Stimulated activated naive CD8-positive, alpha-beta T cell treated with anti-CD3 and anti-CD28 coated beads, Interleukin-15, amount 100 ng/mL, for 72 hours (primary cell): ENCODE measurements around the gene SAT1.

Experiments used
- ATAC-seq: fragments of 150-1000 bp; cut with Tn5 transposase; 2 replicates; pipeline ENCODE4 v1.10.0; 2021; ENCODE audit warnings: mild to moderate bottlenecking, moderate library complexity
- DNase-seq, 2 donors: peaks; one replicate each; pipeline ENCODE4 v3.0.0; 2021 to 2022
- H3K27ac Mint-ChIP-seq, 2 donors: one replicate each; pipeline ENCODE4 v1.8.0; 2022; ENCODE audit warnings: mild to moderate bottlenecking in 2 of 2, mixed read lengths in 2 of 2, moderate library complexity in 2 of 2
- H3K27me3 Mint-ChIP-seq: one replicate; pipeline ENCODE4 v1.8.0; 2022; ENCODE audit warnings: mixed read lengths
- H3K4me1 Mint-ChIP-seq: one replicate; pipeline ENCODE4 v1.8.0; 2022; ENCODE audit warnings: mild to moderate bottlenecking, mixed read lengths
- H3K4me3 Mint-ChIP-seq, 2 donors: one replicate each; pipeline ENCODE4 v1.8.0; 2022; ENCODE audit warnings: mild to moderate bottlenecking in 2 of 2, mixed read lengths in 2 of 2, moderate library complexity in 1 of 2
- H3K9me3 Mint-ChIP-seq, 2 donors: one replicate each; pipeline ENCODE4 v1.8.0; 2022; ENCODE audit warnings: mixed read lengths in 2 of 2

The SAT1 gene

DNA sequence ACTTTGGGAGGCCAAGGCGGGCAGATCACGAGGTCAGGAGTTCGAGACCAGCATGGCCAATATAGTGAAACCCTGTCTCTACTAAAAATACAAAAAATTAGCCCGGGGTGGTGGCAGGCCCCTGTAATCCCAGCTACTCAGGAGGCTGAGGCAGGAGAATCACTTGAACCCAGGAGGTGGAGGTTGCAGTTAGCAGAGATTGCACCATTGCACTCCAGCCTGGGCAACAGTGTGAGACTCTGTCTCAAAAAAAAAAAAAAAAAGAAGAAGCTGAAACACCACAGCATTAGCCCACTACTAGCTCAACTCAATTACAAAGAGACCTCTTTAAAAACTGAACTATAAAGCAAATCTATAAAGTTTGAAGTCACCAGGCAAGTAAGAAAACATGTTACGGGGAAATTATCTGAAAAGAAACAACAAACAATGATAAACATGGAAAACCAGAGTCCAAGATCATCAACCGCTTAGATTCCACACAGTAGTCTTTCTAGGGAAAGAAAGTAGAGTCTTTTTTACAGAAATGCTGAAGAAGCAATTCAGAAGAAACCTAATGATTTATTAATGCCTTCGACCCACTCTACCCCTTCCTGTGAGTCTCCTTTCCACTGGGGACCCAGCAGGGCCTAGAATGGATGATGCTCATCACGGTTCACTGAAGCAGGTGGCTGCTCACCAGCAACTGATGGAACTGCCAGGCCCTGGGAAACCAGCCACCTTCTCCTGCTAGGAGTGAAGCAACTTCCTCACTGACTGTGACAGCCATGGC is 6.6 kb downstream of the SAT1 start:
- no peak overlapping the region for H3K27ac Mint-ChIP-seq
- ATAC-seq = no peak
- H3K4me3 Mint-ChIP-seq = no peak overlapping the region
- peaks cover 18% of the 10 kb centered on the region for H3K4me1 Mint-ChIP-seq
- H3K9me3 Mint-ChIP-seq = no peaks in the 10 kb centered on the region
- no peaks in the 10 kb centered on the region for H3K27me3 Mint-ChIP-seq
- DNase-seq = no peak

GRCh38 chrX:23790155-23790497 is 7.2 kb downstream of the SAT1 start:
- no peak for ATAC-seq
- H3K27ac Mint-ChIP-seq = no peak overlapping the region

GRCh38 chrX:23792861-23793553 is 10.0 kb downstream of the SAT1 start:
- ATAC-seq (no peak), DNase-seq (no peak)
- H3K27ac Mint-ChIP-seq = no peak overlapping the region
- no peaks in the 10 kb centered on the region for H3K9me3 Mint-ChIP-seq
- H3K4me3 Mint-ChIP-seq = no peak overlapping the region
- peaks cover 7% of the 10 kb centered on the region for H3K4me1 Mint-ChIP-seq
- no peaks in the 10 kb centered on the region for H3K27me3 Mint-ChIP-seq

More at GRCh38 chrX:23790155-23790497, 7.2 kb downstream of the SAT1 start:
- Mint-ChIP-seq H3K27me3 (no peaks in the 10 kb centered on the region), H3K4me1 (peaks cover 13% of the 10 kb centered on the region), H3K4me3 (no peak overlapping the region), H3K9me3 (no peaks in the 10 kb centered on the region)
- no peak for DNase-seq

DNA sequence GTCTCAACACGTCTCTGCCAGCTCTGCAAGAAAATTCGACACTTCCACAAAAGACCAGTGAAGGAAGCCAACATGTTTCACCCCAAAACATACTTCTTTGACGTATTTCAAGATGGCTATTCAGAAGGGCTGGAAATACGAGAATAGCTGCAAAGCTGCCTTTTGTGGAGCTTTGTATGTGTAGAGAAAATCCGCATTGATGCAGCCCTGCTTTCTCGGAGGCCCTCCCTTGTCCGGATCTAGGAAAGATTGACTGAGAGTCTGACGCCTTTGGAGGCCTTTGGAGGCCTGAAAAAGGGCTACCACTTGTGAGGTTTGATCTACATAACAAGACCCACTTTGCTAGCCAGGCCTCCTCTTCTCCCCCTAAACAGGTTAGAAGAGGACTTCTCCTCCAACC is 12.2 kb downstream of the SAT1 start:
- no peak for ATAC-seq
- Mint-ChIP-seq H3K27ac (no peak overlapping the region), H3K4me3 (no peak overlapping the region), H3K4me1 (peaks cover 6% of the 10 kb centered on the region), H3K27me3 (no peaks in the 10 kb centered on the region), H3K9me3 (no peaks in the 10 kb centered on the region)
- DNase-seq = no peak

DNA sequence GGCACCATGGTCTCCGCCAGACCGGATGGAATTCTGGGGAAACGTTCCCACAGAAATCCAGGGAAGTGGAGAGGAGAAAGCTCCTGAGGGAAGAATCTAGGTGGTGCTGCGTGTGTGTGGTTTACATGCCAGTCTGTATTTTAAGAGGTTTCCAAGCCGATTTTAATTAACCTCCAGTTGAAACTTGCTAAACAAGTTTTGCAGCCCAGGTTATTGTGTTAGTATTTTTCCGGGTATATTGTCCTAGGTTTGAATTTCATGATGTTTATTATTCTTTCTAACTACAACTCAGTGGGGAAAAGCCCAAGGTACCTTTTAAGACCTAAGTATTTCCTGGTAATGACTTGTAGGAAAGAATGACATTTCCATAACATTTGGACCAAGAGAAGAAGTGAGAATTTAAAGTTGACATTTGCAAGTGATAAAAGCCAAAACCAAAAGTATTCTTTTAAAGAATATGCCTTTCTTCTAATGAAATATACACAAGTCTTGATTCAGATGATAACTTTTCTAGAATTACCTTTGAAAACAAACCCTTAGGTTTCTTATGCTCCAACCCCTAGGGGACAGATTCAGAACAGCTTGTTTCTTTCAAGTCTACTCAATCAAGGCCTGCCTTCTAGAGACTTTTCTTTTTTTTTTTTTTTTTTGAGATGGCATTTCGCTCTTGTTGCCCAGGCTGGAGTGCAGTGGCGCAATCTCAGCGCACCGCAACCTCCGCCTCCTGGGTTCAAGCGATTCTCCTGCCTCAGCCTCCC is 14.6 kb downstream of the SAT1 start:
- H3K4me3 Mint-ChIP-seq = no peak overlapping the region

GRCh38 chrX:23799469-23800065 is 16.6 kb downstream of the SAT1 start:
- Mint-ChIP-seq H3K4me3 (no peak overlapping the region), H3K4me1 (peaks cover 12% of the 10 kb centered on the region), H3K27me3 (no peaks in the 10 kb centered on the region), H3K9me3 (no peaks in the 10 kb centered on the region), H3K27ac (peak overlapping the region in 1 of 2 donors; percentile 72)
- no peak for ATAC-seq
- no peak for DNase-seq

More for the DNA sequence above, 14.6 kb downstream of the SAT1 start:
- ATAC-seq (no peak), DNase-seq (no peak)
- Mint-ChIP-seq H3K27ac (peak overlapping the region in 1 of 2 donors; percentile 85), H3K9me3 (no peaks in the 10 kb centered on the region), H3K27me3 (no peaks in the 10 kb centered on the region), H3K4me1 (peaks cover 6% of the 10 kb centered on the region)

DNA sequence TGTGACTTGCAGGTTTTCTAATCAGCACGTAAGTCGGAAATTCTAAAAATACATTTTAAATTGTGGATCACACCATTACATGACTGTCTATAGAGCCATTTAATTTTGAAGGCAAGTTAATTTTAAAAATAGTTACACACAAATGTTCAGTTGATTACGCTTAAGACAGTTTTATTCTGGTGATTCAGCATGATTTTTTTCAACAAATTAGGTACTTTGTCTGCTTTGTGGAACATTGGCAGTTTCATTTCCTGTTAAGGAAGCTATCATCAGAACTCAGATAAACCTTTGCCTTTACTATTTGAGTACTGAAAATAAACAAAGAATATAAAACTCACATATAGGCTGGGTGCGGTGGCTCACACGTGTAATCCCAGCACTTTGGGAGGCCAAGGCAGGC is 19.5 kb downstream of the SAT1 start:
- no peak for ATAC-seq
- Mint-ChIP-seq H3K27ac (peak overlapping the region in 1 of 2 donors; percentile 82), H3K4me1 (peaks cover 12% of the 10 kb centered on the region), H3K9me3 (no peaks in the 10 kb centered on the region), H3K27me3 (no peaks in the 10 kb centered on the region), H3K4me3 (no peak overlapping the region)
- no peak for DNase-seq

DNA sequence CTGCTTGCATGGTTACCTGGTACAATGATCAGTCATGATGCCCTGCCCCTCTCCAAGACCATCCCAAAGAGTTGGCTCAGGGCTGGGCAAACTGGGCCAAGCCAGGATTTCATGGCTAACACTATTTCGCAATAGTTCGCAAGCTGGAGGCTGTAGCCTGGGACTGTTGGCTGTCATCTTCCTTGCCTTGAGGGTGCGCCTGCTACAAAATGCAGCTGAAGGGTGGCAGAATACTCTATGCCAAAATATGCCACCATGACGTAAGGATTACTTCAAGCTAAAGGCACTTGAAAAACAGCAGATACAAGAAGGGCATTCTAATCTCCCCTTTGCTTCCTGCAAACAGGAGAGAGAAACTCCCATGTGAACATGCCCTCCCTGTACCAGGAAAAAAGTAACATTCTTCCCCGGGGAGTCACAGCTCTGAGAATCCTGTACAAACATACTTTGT is 21.0 kb downstream of the SAT1 start:
- no peaks in the 10 kb centered on the region for H3K9me3 Mint-ChIP-seq
- H3K27me3 Mint-ChIP-seq = no peaks in the 10 kb centered on the region
- DNase-seq (no peak), ATAC-seq (no peak)
- no peak overlapping the region for H3K4me3 Mint-ChIP-seq
- no peak overlapping the region for H3K27ac Mint-ChIP-seq
- peaks cover 6% of the 10 kb centered on the region for H3K4me1 Mint-ChIP-seq

- no peaks in the 10 kb centered on the region for H3K27me3 Mint-ChIP-seq
- ATAC-seq = no peak
- no peak overlapping the region for H3K27ac Mint-ChIP-seq
- H3K4me3 Mint-ChIP-seq = no peak overlapping the region
- no peak for DNase-seq
- H3K4me1 Mint-ChIP-seq = peaks cover 6% of the 10 kb centered on the region
- H3K9me3 Mint-ChIP-seq = no peaks in the 10 kb centered on the region
Measured at GRCh38 chrX:23804578-23804977, 21.6 kb downstream of the SAT1 start.

GRCh38 chrX:23805389-23805788 is 22.4 kb downstream of the SAT1 start:
- Mint-ChIP-seq H3K4me3 (no peak overlapping the region), H3K27ac (peak overlapping the region in 1 of 2 donors; percentile 34), H3K27me3 (no peaks in the 10 kb centered on the region), H3K4me1 (peaks cover 6% of the 10 kb centered on the region), H3K9me3 (no peaks in the 10 kb centered on the region)
- ATAC-seq (no peak), DNase-seq (no peak)

- no peak for DNase-seq
- Mint-ChIP-seq H3K27ac (no peak overlapping the region), H3K9me3 (no peaks in the 10 kb centered on the region), H3K4me3 (no peak overlapping the region), H3K4me1 (peaks cover 6% of the 10 kb centered on the region), H3K27me3 (peaks cover 6% of the 10 kb centered on the region)
- ATAC-seq = no peak
Measured at GRCh38 chrX:23810279-23810678, 27.3 kb downstream of the SAT1 start.

DNA sequence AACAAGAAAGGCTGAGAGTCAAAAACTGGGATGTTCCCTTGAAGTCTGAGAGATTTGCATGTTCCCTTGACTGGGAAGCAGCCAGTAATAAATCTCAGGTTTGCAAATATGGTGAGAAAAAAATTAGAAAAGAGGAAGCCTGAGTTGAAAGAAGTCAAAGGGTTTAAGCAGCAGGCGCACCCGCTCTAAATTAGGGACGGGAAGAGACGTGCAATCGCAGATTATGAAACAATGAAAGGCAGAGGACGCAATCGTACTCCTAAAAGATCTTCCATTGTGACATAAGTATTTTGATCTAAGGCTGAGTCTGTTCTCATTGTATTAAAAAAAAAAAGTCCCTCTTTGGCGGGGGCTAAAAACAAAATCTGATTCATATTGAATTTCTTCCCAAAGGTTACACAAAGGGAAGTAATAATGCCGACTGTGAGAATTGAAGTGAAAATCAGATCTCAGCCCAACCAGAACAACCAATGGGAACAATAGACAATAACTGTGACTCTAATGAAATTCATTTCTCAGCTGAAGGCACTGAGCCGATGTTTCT is 28.2 kb downstream of the SAT1 start:
- Mint-ChIP-seq H3K27me3 (peaks cover 6% of the 10 kb centered on the region), H3K4me1 (peaks cover 6% of the 10 kb centered on the region), H3K4me3 (peak overlapping the region in 1 of 2 donors; percentile 33), H3K9me3 (no peaks in the 10 kb centered on the region), H3K27ac (no peak overlapping the region)
- DNase-seq = no peak
- no peak for ATAC-seq

DNA sequence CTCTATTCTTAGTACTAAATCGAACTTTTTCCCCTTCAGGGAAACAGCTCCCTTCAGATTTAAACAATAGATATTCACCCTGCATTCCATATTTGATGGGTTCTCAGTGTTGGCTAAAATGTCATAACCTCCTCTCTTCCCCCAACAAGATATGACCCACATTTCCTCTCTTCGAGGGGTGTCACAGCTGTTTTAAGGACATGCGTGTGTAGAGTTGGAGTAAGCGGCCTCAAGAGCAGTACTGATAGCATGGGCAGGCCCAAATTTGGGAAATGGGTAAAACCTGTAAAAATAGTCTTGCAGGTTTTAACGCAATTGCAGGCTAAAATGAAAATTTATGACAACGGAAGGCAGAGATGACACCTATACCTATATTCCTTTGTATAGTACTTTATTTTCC is 28.7 kb downstream of the SAT1 start:
- peaks cover 6% of the 10 kb centered on the region for H3K4me1 Mint-ChIP-seq
- H3K4me3 Mint-ChIP-seq = no peak overlapping the region
- H3K9me3 Mint-ChIP-seq = no peaks in the 10 kb centered on the region
- DNase-seq (no peak), ATAC-seq (no peak)
- peaks cover 6% of the 10 kb centered on the region for H3K27me3 Mint-ChIP-seq
- no peak overlapping the region for H3K27ac Mint-ChIP-seq

- ATAC-seq (no peak), DNase-seq (no peak)
- H3K27ac Mint-ChIP-seq = no peak overlapping the region
- H3K4me1 Mint-ChIP-seq = peaks cover 6% of the 10 kb centered on the region
- no peaks in the 10 kb centered on the region for H3K9me3 Mint-ChIP-seq
- no peak overlapping the region for H3K4me3 Mint-ChIP-seq
- H3K27me3 Mint-ChIP-seq = peaks cover 6% of the 10 kb centered on the region
Measured at GRCh38 chrX:23813808-23814207, 30.8 kb downstream of the SAT1 start.

DNA sequence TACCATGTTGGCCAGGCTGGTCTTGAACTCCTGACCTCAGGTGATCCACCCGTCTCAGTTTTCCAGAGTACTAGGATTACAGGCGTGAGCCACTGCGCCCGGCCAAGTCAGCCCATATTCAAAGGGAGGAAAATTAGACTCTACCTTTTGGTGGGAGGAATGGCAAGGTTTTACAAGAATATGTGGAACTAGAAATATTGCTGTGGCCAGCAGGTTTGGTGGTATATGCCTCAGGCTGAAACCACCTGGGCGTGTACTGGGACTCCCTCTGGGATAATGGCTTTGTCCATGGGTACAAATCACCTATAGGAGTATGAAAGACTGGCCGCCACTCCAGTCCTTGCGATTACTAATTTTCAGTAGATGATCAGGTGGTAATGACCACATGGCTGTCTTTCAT is 32.4 kb downstream of the SAT1 start:
- Mint-ChIP-seq H3K27me3 (peaks cover 6% of the 10 kb centered on the region), H3K4me1 (peaks cover 6% of the 10 kb centered on the region), H3K4me3 (no peak overlapping the region), H3K27ac (no peak overlapping the region), H3K9me3 (no peaks in the 10 kb centered on the region)
- no peak for DNase-seq
- ATAC-seq = no peak
